ENCODE results near the gene ILK.

ILK gene

DNA sequence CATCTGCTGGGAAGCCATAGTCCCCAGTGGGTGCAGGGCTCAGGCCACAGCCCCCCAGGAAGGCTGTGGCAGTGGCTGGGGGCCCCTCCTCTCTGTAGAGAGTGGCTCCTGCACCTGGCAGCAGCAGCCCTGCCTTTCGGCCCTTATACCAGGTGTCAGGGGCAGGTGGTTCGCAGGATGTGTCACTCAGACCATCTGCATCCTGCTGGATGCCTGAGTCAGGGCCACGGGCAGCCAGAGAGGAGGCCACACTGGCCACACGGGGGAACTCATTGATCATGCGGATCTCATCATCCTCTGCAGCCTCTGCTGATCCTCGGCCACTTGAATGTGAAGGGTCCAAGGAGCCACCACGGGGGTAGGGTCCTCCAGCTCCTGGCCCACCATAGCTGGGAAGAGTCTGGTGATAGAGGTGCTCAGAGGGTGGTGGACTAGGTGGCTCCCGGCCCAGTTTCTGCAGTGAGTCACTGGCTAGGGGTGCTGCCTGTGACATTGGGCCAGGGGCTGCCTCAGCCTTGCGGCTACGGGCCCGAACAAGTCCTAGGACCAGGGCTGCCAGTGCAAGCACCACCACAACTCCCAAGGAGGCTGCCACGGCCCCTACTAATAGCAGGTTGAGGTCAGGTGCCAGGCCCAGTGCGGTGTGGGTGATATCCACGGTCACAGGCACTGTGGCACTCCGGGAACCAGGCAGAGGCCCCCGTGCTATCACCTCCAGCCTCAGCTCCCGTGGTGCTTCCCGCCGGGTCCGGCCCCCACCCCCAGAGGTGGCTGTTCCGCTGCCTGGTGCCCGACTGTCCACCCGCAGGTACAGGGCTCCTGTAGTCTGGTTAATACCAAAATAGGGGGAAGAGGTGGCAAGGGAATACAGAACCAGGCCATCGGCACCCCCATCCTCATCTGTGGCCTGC, 18.9 kb downstream of the ILK start:
- DNase-seq, result no peak

DNA sequence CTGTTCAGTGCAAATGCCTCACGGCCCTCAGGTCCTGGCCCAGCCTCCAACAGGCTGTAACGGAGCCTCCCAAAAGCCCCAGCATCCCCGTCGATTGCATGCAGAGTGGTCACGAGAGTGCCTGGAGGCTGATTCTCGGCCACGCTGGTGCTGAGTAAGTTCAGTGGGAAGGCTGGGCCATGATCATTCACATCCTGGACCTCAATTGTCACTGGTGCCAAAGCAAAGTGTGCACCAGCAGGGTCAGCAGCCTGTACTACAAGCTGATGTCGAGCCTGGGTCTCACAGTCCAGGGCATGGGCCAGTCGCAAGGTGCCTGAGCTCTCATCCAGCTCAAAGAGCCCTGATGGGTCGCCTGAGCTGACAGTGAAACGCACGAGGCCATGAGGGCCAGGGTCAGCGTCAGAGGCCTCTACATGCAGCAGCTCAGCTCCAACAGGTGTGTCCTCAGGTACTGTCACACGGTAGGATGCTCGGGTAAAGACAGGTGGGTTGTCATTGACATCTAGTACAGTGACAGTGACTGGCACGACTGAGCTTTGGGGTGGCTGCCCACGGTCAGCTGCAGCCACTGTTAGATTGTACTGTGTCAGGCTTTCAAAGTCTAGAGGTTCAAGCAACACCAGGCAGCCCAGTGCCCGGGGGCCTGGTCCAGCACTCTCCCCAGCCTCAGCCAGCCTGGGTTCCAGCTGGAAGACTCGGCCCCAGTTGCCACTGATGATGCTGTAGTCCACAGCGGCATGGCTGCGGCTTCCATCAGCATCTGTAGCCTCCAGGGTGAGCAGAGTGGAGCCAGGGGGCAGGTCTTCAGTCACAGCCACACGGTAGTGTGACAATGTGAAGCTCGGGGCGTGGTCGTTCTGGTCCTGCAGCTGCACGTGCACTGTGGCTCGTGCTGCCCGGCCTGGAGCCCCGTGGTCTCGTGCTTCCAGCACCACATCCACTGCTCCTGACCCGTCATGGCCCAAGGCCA, 20.1 kb downstream of the ILK start:
- DNase-seq, result no peak

DNA sequence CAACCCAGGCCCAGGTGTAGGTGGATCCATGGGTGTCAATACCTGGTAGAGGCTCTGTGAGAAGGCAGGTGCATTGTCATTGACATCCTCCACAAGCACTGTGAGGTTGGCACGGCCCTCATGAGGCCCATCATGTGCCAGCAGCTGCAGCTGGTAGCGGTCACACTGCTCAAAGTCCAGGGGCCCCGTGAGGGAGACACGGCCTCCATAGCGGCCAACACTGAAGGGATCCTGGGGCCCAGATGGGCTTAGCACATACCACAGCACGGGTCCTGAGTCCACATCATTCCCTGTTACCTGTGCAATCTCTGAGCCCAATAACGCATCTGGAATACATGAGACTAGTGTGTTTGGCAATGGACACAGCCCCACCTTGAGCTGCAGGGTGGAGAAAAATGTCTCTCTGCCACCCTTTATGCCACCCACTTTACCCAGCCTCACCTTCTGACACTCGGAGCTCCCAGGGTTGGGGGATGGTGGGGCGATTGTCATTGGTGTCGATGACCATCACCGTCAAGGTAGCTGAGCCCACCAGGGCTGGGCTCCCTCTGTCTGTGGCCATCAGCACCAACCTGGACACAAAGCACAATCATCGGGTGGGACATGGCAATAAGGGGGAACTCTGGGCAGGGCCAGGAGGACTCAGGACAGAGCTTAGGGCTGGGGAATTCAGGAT, 21.7 kb downstream of the ILK start:
- DNase-seq, result no peak

DNA sequence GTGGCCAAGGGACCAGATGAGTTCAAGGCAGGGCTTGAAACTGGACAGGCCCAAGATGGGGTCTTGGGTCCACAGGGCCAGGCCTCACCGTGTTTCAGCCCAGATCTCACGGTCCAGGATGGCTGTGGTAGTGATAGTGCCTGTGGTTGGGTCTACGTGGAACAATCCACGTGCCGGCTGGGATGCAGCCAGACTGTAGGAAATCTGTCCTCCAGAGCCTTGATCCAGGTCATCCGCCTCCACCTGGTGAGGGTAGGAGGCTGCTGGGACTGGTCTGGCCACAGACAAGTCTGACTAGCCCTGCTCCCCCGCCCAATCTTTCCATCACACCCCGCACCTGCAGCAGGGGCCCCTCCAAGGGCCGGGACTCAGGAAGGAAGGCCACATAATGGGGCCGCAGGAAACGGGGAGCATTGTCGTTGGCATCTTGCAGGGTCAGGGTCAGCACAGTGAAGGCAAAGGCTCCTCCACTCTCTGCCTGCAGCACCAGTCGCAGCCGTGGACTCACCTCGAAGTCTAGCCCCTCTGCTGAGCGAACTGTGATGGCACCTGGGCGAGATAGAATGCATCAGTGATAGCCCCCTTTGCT, 22.4 kb downstream of the ILK start:
- DNase-seq, result no peak

DNA sequence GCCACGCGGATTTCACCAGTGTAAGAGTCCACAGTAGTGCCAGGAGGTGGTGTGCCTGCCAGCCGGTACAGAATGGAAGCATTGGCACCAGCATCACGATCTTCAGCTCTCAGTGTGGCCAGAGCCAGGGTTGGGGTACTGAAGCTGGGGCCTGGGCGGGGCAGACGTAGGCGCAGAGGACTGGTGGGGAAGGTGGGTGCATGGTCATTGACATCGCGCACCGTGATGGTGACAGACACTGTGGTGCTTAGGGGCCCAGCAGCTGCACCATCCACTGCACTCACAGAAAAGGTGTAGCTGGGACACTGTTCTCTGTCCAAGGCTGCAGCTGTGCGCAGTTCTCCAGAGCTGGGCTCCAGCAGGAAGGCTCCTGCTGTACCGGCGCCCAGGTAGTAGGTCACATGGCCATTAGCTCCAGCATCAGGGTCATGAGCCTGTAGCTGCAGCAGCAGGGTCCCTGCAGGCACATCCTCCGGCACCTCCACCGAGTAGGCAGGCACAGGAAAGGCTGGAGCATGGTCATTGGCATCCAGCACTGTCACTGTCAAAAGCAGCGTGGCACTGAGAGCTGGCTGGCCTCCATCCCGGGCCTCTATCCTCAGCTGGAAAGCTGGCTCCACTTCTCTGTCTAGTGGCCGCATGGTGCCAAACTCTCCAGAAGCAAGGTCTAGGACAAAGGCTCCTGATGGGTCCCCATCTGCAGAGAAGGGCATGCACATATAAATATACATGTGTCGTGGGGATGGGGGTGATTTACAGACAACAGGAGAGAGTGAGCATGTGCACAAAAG, 23.6 kb downstream of the ILK start:
- DNase-seq, result no peak

DNA sequence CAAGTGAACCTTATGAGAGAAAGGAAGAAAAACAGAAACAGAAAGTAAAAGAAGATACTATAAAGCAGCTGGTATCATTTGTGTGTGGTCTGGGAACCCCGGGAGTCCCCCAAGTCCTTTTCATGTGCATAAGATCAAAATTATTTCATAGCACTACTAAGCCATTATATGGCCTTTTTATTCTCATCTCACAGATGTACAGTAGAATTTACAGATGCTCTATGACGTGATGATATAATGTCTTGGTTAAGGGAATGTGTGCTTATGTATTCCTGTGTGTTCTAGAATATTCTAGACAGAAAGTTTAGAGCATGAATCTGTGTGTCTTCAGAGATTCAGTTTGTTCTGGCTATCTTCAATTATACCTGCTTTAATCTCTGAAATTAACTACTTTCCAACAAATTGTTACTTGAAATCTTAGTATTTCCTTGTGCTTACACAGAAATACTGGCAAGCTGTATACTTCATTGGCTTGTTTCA, 24.2 kb downstream of the ILK start:
- DNase-seq, result no peak

DNA sequence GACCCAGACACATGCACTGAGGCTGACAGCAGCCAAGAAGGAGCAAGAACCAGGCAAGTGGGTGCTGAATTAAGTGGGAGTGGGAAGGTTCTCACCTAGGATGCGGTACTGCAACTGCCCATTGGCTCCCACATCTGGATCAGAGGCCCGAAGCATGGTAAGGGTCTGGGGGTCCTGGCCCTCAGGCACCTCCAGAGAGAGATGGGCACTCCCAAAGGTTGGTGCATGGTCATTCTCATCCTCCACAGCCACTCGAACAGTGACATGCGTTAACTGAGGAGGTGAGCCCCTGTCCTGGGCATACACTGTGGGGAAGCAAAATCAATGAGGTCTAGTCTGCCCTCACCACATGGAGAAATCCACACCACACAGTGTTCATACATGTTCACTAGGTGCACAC, 25.0 kb downstream of the ILK start:
- DNase-seq, result no peak

DNA sequence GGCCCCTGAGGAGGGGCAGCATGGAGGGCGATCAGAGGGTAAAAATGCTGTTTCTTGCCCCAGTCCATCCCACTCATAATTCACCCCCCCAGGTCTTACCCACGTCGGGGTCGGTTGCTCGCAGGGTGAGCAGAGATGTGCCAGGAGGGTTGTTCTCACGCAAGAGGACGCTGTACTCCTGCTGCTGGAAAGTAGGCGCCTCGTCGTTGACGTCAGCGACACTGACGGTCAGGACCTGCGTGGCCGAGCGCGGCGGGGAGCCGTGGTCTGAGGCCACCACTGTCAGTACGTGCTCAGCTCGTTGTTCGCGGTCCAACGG, 26.0 kb downstream of the ILK start:
- DNase-seq, result no peak

DNA sequence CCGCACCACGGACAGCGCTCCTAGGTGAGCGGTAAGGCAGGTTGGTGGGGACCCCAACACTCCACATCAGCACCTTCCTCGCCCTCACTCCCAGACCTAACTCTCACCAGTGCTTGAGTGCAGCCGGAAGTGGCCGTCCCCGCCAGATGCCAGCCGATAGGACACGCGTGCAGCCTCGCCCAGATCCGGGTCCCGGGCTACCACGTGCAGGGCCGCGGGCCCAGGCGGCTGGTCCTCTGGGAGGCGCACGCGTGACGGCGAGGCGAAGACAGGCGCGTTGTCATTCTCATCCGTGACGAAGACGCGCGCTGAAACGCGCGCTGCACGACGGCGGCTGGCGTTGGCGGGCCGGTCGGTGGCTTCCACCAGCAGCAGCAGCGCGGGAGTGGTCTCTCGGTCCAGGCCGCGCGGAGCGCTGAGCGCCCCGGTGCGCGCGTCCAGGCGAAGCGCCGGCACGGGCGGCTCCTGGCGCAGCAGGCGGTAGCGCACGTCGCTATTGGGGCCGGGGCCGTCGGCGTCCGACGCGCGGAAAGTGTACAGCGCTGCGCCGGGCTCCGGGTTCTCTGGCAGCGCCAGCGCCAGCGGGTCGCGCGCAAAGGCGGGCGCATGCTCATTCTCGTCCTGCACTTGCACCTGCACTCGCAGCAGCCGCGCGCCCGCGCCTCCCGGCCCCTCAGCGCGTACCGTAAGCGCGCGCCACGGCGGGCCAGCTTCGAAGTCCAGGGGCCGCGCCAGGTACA, 26.5 kb downstream of the ILK start:
- DNase-seq, result no peak

DNA sequence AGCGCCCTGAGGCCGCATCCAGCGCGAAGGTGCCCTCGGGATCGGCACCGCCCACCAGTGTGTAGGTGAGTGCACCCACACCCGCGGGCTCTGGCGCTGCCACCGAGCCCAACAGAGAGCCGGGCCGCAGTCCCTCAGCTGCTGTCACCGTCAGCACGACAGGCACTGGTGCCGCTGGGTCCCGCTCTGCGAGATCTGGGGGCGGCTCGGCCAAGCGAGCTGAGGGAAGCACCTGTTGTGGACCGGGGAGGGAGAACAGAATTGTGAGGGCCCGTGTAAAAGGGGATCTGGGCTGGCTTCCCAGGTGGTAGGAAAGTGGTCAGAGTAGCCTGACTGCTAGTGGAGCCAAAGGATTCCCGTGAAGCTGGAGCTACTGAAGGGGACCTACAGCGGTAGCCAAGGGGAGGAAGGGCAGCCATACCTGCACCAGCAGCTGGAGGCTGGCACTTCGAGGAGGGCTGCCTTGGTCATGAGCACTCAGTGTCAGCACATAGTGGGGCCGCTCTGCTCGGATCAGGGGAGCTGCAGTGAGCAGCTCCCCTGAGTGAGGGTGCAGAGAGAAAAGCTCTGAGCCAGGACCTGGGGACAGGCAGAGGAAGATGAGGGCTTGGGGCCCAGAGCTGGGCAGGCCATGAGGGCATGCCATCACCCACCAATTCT, 27.2 kb downstream of the ILK start:
- DNase-seq, result no peak

DNA sequence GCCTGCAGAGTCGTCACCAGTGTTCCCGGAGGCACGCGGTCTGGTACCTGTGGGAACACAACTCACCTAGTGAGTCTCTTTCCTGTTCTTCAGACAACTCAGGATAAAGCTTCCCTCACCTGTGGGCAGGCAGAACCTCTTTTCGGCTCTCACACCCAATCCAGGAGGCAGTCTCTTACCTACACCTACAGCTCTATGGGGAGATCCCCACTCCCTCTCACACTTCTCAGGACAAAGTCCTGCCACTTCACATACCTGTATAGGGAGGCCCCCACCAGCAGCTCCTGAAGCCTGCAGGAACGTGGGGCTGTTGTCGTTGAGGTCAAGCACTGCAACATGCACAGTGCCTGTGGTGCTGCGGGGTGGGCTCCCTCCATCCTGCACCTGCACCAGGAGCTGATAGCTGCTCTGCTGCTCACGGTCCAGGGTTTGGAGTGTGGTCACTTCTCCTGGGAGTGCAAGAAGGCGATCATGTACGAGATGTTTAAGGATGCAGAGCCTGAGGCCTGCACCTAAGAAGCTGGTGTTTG, 27.9 kb downstream of the ILK start:
- no peak for DNase-seq

DNA sequence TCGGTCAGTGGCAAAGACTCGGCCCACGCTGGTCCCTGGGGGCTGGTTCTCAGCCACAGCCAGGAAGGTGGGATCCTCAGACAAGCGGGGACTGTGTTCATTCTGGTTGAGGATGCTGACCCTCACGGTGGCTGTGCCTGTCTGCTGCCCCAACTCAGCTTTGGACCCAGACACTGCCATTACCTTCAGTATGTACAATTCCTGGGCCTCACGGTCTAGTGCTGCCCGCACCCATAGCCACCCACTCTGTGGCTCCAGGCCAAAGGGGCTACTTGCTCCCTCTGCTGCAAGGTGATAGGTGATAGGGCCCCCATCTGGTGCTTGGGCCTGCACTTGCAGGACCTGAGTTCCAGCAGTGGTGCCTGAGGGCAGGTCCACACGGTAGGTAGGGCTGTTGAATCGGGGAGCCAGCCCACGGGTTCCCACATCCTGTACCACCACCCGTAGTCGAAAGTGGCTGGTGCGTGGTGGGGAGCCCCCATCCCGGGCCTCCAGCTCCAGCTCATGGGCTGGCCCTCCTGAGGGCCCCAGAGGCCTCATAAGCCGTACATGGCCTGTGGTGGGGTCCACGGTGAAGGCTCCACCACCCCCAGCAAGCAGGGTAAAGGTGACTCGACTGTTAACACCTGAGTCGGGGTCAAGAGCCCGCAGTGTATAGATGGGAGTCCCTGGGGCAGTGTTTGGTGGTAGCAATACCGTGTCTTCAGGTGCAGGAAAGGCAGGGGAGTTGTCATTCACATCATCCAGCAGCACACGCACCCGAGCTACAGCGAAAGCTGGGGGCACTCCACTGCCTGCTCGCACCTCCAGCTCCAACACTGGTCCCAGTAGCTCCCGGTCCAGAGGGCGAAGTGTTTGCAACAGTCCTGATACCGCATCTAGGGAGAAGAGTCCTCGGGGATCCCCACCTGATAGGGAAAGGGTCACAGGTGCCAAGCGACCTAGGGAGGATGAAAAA, 28.8 kb downstream of the ILK start:
- DNase-seq, result no peak

DNA sequence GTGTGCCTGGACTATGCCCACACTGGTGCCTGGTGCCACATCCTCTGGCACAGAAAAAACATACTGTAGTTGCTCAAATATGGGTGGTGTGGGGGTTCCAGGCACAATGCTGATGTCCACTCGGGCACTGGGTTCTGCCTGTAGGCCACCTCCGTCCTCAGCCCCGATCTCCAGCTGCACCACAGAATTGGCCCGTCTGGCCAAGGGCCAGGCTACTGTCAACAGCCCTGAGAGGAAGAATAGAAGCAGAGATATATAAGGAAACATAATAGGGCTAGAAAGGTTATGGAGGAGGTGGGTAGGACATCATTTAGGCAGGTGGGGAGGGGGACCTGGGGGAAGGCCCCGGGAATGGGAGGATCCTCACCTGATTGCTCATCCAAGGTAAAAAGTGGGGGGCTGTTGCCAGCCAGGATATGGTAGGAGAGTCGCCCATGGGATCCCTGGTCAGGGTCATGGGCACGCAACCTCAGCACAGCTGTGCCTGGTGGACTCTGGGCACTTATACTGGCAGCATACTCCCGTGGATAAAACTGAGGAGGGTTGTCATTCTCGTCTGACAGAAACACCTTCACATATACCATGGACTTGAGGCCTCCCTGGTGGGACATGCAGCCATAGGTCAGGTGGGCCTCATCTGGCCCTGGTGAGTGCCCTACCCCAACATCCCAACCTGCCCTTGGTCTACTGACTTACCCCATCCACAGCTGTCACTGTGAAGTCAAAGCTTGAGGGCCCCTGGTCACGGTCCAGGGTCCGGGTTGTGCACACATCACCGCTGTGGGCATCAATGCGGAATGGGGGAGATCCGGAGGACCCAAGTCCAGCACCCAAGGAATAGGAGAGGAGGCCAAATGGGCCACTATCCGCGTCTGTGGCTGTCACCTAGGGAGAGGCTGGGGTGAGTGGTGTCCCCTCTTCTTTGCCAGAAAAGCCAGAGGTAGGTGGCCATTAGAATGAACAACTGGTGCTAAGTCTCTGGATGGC, 30.1 kb downstream of the ILK start:
- DNase-seq, result no peak

DNA sequence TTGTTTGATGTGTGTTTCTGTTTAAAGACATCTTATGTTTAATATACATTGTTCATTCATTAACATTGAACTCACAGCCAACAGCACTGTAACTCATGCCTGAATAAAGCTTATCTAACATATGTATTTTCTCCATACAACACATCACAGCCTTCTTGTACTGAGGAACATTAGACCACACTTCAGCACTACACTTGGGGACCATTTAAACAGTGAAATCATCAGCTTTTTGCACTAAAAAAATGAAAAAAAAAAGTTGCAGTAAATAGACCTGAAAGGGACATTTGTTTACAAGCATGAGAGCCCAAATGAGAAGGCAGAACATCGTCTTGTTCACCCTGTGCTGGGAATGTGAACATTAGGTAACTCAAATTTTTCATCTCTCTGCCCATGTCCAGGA, 31.0 kb downstream of the ILK start:
- no peak for DNase-seq

DNA sequence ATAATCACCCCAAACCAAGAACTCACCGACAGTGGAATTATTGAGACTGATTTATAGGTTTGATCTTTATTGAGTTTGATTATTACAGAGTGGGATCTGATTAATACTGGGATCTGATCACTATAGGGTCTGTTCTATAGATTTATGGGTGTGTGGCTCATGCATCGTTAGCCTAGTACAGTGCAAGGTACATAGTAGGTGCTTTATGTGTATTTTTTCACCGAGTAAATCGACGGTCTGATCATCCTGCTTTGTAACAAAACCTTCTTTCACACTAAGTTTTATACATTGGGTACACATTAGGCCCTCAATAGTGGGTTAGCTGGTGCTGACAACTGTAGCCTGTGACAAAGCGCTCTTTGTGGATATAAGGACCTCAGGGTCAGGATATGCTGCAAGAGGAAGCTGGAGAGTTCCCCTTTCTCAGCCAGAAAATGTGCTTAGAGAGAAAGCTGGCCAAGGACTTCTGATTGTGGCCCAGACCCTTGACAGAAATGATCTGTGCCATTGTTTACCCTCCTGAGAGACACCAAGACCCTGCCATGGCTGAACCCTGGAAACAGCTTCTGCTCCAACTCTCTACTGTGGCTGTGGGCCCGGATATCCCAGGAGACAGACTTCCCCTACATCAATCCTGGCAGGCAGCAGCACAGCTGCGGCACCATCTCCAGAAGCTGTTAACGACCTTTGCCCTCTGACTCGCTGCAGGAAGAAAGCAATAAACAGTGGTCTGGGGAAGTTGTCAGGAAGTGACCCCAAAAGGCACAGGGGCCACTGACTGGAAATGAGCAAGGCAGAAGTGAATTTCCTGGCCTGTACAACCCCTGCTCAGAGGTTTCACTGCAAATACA, 31.7 kb downstream of the ILK start:
- DNase-seq, result no peak

DNA sequence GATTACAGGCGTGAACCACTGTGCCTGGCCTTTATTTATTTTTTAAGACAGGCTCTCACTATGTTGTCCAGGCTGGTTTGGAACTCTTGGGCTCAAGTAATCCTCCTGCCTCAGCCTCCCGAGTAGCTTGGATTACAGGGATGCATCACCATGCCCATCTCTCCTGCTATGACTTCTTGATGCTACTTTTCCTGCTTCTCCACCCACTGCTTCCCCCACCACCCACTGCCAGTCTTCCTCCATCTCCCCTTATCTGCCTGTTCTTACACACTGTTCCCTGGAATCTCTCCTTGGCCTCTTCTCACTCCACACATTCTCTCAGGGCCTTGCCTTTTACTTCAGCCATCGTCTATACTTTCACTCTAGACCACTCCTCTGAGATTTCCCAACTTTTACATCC, 32.9 kb downstream of the ILK start:
- DNase-seq, result no peak

DNA sequence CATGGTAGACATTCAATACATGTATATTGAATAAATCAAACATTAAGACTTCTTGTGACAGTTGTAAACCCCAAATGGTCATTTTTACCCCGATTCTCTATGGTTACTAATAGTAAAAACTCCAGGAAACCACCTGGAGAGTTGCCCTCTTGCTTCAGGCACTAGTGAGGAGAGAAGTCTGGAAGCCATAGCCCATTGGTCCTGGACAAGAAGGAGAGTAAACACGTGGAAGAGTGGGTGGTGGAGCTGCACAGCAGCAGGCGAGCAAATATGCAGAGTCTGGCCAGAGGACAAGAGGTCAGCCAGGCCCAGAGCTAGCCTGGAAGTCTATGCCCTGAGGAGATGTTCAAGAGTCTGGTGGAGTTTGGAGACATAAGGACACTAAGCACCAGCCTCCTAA, 34.3 kb downstream of the ILK start:
- no peak for DNase-seq

All from stimulated activated CD4-positive, alpha-beta T cell treated with anti-CD3 and anti-CD28 coated beads, Interleukin-15, amount 100 ng/mL, for 24 hours (primary cell).